ENCODE data around the gene POC5.
A peak's percentile ranks its signal among the peaks of the same experiment; 100 is the strongest.

POC5 gene

GRCh38 chr5:75663579-75664284, 53.5 kb downstream of the POC5 start:
- no peaks in the 10 kb centered on the region for H3K36me3 Mint-ChIP-seq (ENCODE audit: low read depth)
- no peak overlapping the region for H3K4me3 Mint-ChIP-seq
- H3K27ac Mint-ChIP-seq, result peak overlapping the region; percentile 63
- no peaks in the 10 kb centered on the region for H3K27me3 Mint-ChIP-seq
- no peaks in the 10 kb centered on the region for H3K9me3 Mint-ChIP-seq
- intact Hi-C loops (cut with micrococcal nuclease), result no loop called here
- peaks cover 52% of the 10 kb centered on the region for H3K4me1 Mint-ChIP-seq (ENCODE audit: low read depth)

GRCh38 chr5:75662061-75662460, 55.2 kb downstream of the POC5 start:
- no peak overlapping the region for H3K27ac Mint-ChIP-seq
- intact Hi-C loops (cut with micrococcal nuclease), result no loop called here
- H3K4me3 Mint-ChIP-seq, result no peak overlapping the region
- no peaks in the 10 kb centered on the region for H3K27me3 Mint-ChIP-seq
- peaks cover 39% of the 10 kb centered on the region for H3K4me1 Mint-ChIP-seq (ENCODE audit: low read depth)
- no peaks in the 10 kb centered on the region for H3K9me3 Mint-ChIP-seq
- no peaks in the 10 kb centered on the region for H3K36me3 Mint-ChIP-seq (ENCODE audit: low read depth)

- H3K27ac Mint-ChIP-seq, result peak overlapping the region; percentile 80
- H3K36me3 Mint-ChIP-seq (ENCODE audit: low read depth), result no peaks in the 10 kb centered on the region
- H3K9me3 Mint-ChIP-seq, result no peaks in the 10 kb centered on the region
- H3K27me3 Mint-ChIP-seq, result no peaks in the 10 kb centered on the region
- no peak overlapping the region for H3K4me3 Mint-ChIP-seq
- H3K4me1 Mint-ChIP-seq (ENCODE audit: low read depth), result peaks cover 34% of the 10 kb centered on the region
- intact Hi-C loops (cut with micrococcal nuclease), result no loop called here
Measured at GRCh38 chr5:75660678-75661465, 56.4 kb downstream of the POC5 start.

GRCh38 chr5:75659791-75660450, 57.3 kb downstream of the POC5 start:
- H3K4me1 Mint-ChIP-seq (ENCODE audit: low read depth), result peaks cover 27% of the 10 kb centered on the region
- H3K36me3 Mint-ChIP-seq (ENCODE audit: low read depth), result no peaks in the 10 kb centered on the region
- H3K27me3 Mint-ChIP-seq, result no peaks in the 10 kb centered on the region
- no peaks in the 10 kb centered on the region for H3K9me3 Mint-ChIP-seq
- H3K27ac Mint-ChIP-seq, result peak overlapping the region; percentile 80
- peak overlapping the region; percentile 17 for H3K4me3 Mint-ChIP-seq
- intact Hi-C loops (cut with micrococcal nuclease), result no loop called here

- no peaks in the 10 kb centered on the region for H3K36me3 Mint-ChIP-seq (ENCODE audit: low read depth)
- no peaks in the 10 kb centered on the region for H3K9me3 Mint-ChIP-seq
- H3K27ac Mint-ChIP-seq, result peak overlapping the region; percentile 81
- peak overlapping the region; percentile 73 for H3K4me3 Mint-ChIP-seq
- no peaks in the 10 kb centered on the region for H3K27me3 Mint-ChIP-seq
- peaks cover 20% of the 10 kb centered on the region for H3K4me1 Mint-ChIP-seq (ENCODE audit: low read depth)
- intact Hi-C loops (cut with micrococcal nuclease), result no loop called here
Measured at GRCh38 chr5:75656311-75657003, 60.8 kb downstream of the POC5 start.

GRCh38 chr5:75654693-75655295, 62.4 kb downstream of the POC5 start:
- no peak overlapping the region for H3K4me3 Mint-ChIP-seq
- intact Hi-C loops (cut with micrococcal nuclease), result no loop called here
- H3K36me3 Mint-ChIP-seq (ENCODE audit: low read depth), result no peaks in the 10 kb centered on the region
- H3K27me3 Mint-ChIP-seq, result no peaks in the 10 kb centered on the region
- H3K9me3 Mint-ChIP-seq, result no peaks in the 10 kb centered on the region
- H3K27ac Mint-ChIP-seq, result peak overlapping the region; percentile 8
- peaks cover 8% of the 10 kb centered on the region for H3K4me1 Mint-ChIP-seq (ENCODE audit: low read depth)

GRCh38 chr5:75653521-75653920, 63.7 kb downstream of the POC5 start:
- intact Hi-C loops (cut with micrococcal nuclease), result no loop called here
- Mint-ChIP-seq H3K36me3 (ENCODE audit: low read depth) (no peaks in the 10 kb centered on the region), H3K4me1 (ENCODE audit: low read depth) (no peaks in the 10 kb centered on the region), H3K4me3 (no peak overlapping the region), H3K27me3 (no peaks in the 10 kb centered on the region), H3K9me3 (no peaks in the 10 kb centered on the region), H3K27ac (no peak overlapping the region)

GRCh38 chr5:75651575-75652238, 65.5 kb downstream of the POC5 start:
- Mint-ChIP-seq H3K9me3 (no peaks in the 10 kb centered on the region), H3K4me1 (ENCODE audit: low read depth) (no peaks in the 10 kb centered on the region)
- intact Hi-C loops (cut with micrococcal nuclease), result no loop called here

GRCh38 chr5:75648712-75649111, 68.5 kb downstream of the POC5 start:
- H3K36me3 Mint-ChIP-seq (ENCODE audit: low read depth), result no peaks in the 10 kb centered on the region
- no peak overlapping the region for H3K4me3 Mint-ChIP-seq
- intact Hi-C loops (cut with micrococcal nuclease), result no loop called here
- H3K27me3 Mint-ChIP-seq, result no peaks in the 10 kb centered on the region
- no peak overlapping the region for H3K27ac Mint-ChIP-seq
- H3K9me3 Mint-ChIP-seq, result no peaks in the 10 kb centered on the region
- H3K4me1 Mint-ChIP-seq (ENCODE audit: low read depth), result no peaks in the 10 kb centered on the region

More at GRCh38 chr5:75651575-75652238, 65.5 kb downstream of the POC5 start:
- Mint-ChIP-seq H3K27me3 (no peaks in the 10 kb centered on the region), H3K36me3 (ENCODE audit: low read depth) (no peaks in the 10 kb centered on the region), H3K27ac (no peak overlapping the region), H3K4me3 (no peak overlapping the region)

GRCh38 chr5:75640826-75641225, 76.4 kb downstream of the POC5 start:
- H3K27me3 Mint-ChIP-seq, result no peaks in the 10 kb centered on the region
- intact Hi-C loops (cut with micrococcal nuclease), result no loop called here
- H3K4me1 Mint-ChIP-seq (ENCODE audit: low read depth), result no peaks in the 10 kb centered on the region
- H3K4me3 Mint-ChIP-seq, result no peak overlapping the region
- no peaks in the 10 kb centered on the region for H3K36me3 Mint-ChIP-seq (ENCODE audit: low read depth)
- H3K9me3 Mint-ChIP-seq, result no peaks in the 10 kb centered on the region
- H3K27ac Mint-ChIP-seq, result no peak overlapping the region

- H3K4me3 Mint-ChIP-seq, result no peak overlapping the region
Measured at GRCh38 chr5:75640395-75640794, 76.8 kb downstream of the POC5 start.

GRCh38 chr5:75639535-75640311, 77.5 kb downstream of the POC5 start:
- Mint-ChIP-seq H3K4me1 (ENCODE audit: low read depth) (no peaks in the 10 kb centered on the region), H3K36me3 (ENCODE audit: low read depth) (no peaks in the 10 kb centered on the region), H3K9me3 (no peaks in the 10 kb centered on the region), H3K4me3 (no peak overlapping the region), H3K27me3 (no peaks in the 10 kb centered on the region), H3K27ac (no peak overlapping the region)
- intact Hi-C loops (cut with micrococcal nuclease), result no loop called here

More at GRCh38 chr5:75640395-75640794, 76.8 kb downstream of the POC5 start:
- H3K9me3 Mint-ChIP-seq, result no peaks in the 10 kb centered on the region
- no peaks in the 10 kb centered on the region for H3K36me3 Mint-ChIP-seq (ENCODE audit: low read depth)
- no peaks in the 10 kb centered on the region for H3K27me3 Mint-ChIP-seq
- intact Hi-C loops (cut with micrococcal nuclease), result no loop called here
- no peak overlapping the region for H3K27ac Mint-ChIP-seq
- no peaks in the 10 kb centered on the region for H3K4me1 Mint-ChIP-seq (ENCODE audit: low read depth)

Data from dendritic cell treated with granulocyte-macrophage colony-stimulating factor and Interleukin-4, amounts not matched to agents 40 ng/mL and 50 ng/mL, for 4 days (primary cell).